Measurements from ENCODE around the gene CTNNA2. TPM values are rescaled to one million over a fixed set of nuclear protein-coding genes. Genes with fewer than 3 reads are reported as not detected.

The CTNNA2 gene
- total RNA-seq (under 1 TPM in 1 of 4 donors, not detected in 3; 0.36 TPM), polyA plus RNA-seq (under 1 TPM in 2 of 3 donors, not detected in 1; 0.03 to 0.17 TPM)
- long read RNA-seq, donor 1: 0 reads
- long read RNA-seq, donor 2, partial matches to known transcripts: 0 of 1 reads
- long read RNA-seq, donor 2, other reads (novel, unspliced or antisense): 1 of 1 reads

DNA sequence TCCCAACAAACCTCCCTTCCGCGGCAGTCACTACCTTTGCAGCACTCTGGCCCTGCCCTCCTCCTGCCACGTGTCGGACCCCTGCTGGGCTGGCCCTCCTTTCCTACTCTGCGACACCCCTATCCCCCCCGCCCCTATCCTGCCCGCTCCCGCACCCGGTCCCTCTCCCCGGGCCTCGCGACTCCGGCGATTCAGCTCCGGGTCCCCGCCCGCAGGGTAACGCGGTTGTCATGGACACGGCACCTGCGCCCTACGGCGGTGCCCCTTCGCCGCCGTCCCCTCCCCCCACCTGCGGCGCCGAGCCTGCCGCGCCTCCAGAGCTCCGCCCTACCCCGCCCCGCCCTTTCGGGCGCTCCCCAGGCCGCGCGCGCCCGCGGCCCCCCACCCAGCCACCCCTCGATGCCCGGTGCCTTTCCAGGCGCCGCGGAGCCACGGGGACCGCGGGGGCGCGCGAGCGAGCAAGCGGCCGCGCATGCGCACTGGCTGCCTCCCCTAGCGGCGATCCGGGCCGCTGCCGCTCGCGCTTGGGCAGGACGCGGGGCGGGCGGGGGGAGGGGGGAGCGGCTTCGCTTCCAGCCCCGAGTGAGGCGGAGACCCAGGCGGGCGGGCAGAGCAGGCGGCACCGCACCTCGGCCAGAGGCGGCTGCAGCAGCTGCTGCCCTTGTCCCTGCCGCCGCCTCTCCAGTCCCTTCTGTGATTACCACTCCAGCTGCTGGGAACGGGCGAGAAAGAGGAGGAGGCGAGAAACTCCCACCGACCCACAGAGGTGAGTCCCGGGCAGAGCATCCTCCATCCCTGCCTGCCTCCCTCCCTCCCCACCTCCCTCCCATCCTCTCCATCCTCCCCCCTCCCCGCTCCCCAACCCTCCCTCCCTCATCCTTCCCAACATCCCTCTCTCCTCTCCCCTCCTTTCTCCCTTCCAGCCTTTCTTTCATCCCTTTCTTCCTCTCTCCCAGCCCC, at the start of gene CTNNA2:
TSS of gene CTNNA2 (plus strand) at position 610 of the 960 bp plus-strand sequence.
- DNase-seq (peak in 1 of 2 donors; percentile 32), ATAC-seq (peak in 3 of 4 donors; percentile 38 to 68 (median 50))
- intact Hi-C loops (cut with DNase I): no loop called here
- Histone ChIP-seq H3K4me3 (peak within 1 kb of the TSS; percentile 44), H3K4me1 (no peaks in the 10 kb centered on the region), H3K36me3 (ENCODE audit: insufficient read depth in 1 of 2, low read depth in 1 of 2) (no peaks in the 10 kb centered on the region), H3K27ac (no peak within 1 kb of the TSS), H3K27me3 (ENCODE audit: insufficient read depth in 3 of 3, low read length in 2 of 3) (peaks cover 3 to 23% (median 6%) of the 10 kb centered on the region in 3 donors), H3K9me3 (no peaks in the 10 kb centered on the region)
- WGBS, 3 donors: 1% methylated on average over 41 to 84 of the region's 87 CpGs
- TF ChIP-seq CTCF (IDR thresholded peaks at IDR 0.05): no peak

- no peak for ATAC-seq
- no peak for TF ChIP-seq CTCF (IDR thresholded peaks at IDR 0.05)
- H3K36me3 ChIP-seq (ENCODE audit: insufficient read depth in 1 of 2, low read depth in 1 of 2): no peaks in the 10 kb centered on the region
- 60 to 62% (median 61%) methylated on average over 3 of the region's 3 CpGs for WGBS, 3 donors
- H3K27ac ChIP-seq: no peak overlapping the region
- no peaks in the 10 kb centered on the region for H3K4me1 ChIP-seq
- no peaks in the 10 kb centered on the region for H3K27me3 ChIP-seq (ENCODE audit: insufficient read depth in 3 of 3, low read length in 2 of 3)
- no peaks in the 10 kb centered on the region for H3K9me3 ChIP-seq
- no peak overlapping the region for H3K4me3 ChIP-seq
- intact Hi-C loops (cut with DNase I): no loop called here
- DNase-seq: no peak
These were observed 25.5 kb upstream of the CTNNA2 start for GRCh38 chr2:79487399-79487798.

DNA sequence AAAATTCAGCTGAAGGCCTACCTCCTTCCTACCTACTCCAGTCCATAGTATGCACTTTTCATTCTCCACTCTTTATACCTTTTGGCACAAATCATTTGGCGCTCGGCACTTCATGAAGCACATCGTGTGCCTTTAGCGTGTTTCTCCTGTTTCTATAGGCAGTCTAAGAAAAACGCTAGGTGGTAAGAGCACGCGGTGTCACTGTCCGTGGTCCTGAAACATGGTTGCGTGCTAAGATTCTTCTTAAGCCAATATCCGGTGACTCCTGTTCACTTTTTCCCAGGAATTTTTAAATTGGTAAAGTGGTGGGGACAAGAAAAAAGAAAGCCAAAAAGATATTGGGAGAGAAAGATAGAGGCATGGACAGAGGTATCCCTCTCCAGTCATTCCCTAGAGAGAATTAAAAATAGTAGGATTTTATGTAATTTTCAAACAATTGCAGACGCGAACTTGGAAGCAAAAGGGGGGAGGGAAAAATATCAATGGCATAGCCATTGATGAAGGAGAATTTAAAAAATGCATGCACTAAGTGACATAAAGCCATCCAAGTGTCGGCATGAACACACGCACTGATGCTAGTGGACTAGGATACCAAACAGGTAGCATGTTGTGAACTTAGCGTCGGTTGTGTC, 1.4 kb upstream of the CTNNA2 start:
- Histone ChIP-seq H3K9me3 (no peaks in the 10 kb centered on the region), H3K4me1 (no peaks in the 10 kb centered on the region), H3K27me3 (ENCODE audit: insufficient read depth in 3 of 3, low read length in 2 of 3) (peaks cover 3 to 23% (median 6%) of the 10 kb centered on the region in 3 donors), H3K4me3 (no peak overlapping the region), H3K27ac (no peak overlapping the region), H3K36me3 (ENCODE audit: insufficient read depth in 1 of 2, low read depth in 1 of 2) (no peaks in the 10 kb centered on the region)
- intact Hi-C loops (cut with DNase I): no loop called here
- ATAC-seq (no peak), DNase-seq (no peak)
- 20 to 21% (median 21%) methylated on average over 16 of the region's 16 CpGs for WGBS, 3 donors
- TF ChIP-seq CTCF (IDR thresholded peaks at IDR 0.05): no peak

- WGBS, 3 donors: 16 to 21% (median 20%) methylated on average over 4 of the region's 4 CpGs
- no peak for ATAC-seq
- Histone ChIP-seq H3K9me3 (no peaks in the 10 kb centered on the region), H3K27me3 (ENCODE audit: insufficient read depth in 3 of 3, low read length in 2 of 3) (peaks cover 3 to 23% (median 6%) of the 10 kb centered on the region in 3 donors), H3K4me3 (no peak overlapping the region), H3K36me3 (ENCODE audit: insufficient read depth in 1 of 2, low read depth in 1 of 2) (no peaks in the 10 kb centered on the region), H3K4me1 (no peaks in the 10 kb centered on the region), H3K27ac (no peak overlapping the region)
- no peak for TF ChIP-seq CTCF (IDR thresholded peaks at IDR 0.05)
- no peak for DNase-seq
- intact Hi-C loops (cut with DNase I): no loop called here
These were observed 860 bp downstream of the CTNNA2 start for GRCh38 chr2:79513711-79514110.
